GDM1 (cell line): Measurements from ENCODE around the gene TRRAP.
"Not testable (repeated sequence)": the region's sequence is repeated elsewhere in the genome, so short reads cannot be mapped to it uniquely, and the experiment has no call there.

ENCODE experiments used
- DNase-seq: peaks from one replicate; lab custom pipeline; 2025; lab: John Stamatoyannopoulos, UW

TRRAP gene

GRCh38 chr7:98878365-98879197 lies at the start of gene TRRAP:
TRRAP (plus strand) TSS chr7:98878532; CDS start chr7:98881151, 2,619 bp downstream.
- DNase-seq = peak; percentile 59

- no peak for DNase-seq
Observed at GRCh38 chr7:98830972-98831548, 47.3 kb upstream of the TRRAP start.

GRCh38 chr7:98831641-98832221 lies 46.6 kb upstream of the TRRAP start:
- DNase-seq = no peak

- no peak for DNase-seq
Observed at GRCh38 chr7:98833022-98833421, 45.3 kb upstream of the TRRAP start.

- no peak for DNase-seq
Observed at GRCh38 chr7:98834949-98835348, 43.4 kb upstream of the TRRAP start.

- DNase-seq = peak; percentile 4
Observed at GRCh38 chr7:98836811-98837629, 41.3 kb upstream of the TRRAP start.

GRCh38 chr7:98837630-98837972 lies 40.7 kb upstream of the TRRAP start:
- DNase-seq = no peak

GRCh38 chr7:98840096-98840495 lies 38.2 kb upstream of the TRRAP start:
- no peak for DNase-seq

GRCh38 chr7:98840722-98841121 lies 37.6 kb upstream of the TRRAP start:
- DNase-seq = no peak

GRCh38 chr7:98841179-98841997 lies 36.9 kb upstream of the TRRAP start:
- peak; percentile 21 for DNase-seq

- DNase-seq = not testable (repeated sequence)
Observed at GRCh38 chr7:98842552-98842951, 35.8 kb upstream of the TRRAP start.

- DNase-seq = no peak
Observed at GRCh38 chr7:98848918-98849317, 29.4 kb upstream of the TRRAP start.

GRCh38 chr7:98852826-98853225 lies 25.5 kb upstream of the TRRAP start:
- DNase-seq = no peak

GRCh38 chr7:98855610-98856422 lies 22.5 kb upstream of the TRRAP start:
- DNase-seq = no peak

- DNase-seq = no peak
Observed at GRCh38 chr7:98860071-98860470, 18.3 kb upstream of the TRRAP start.

- no peak for DNase-seq
Observed at GRCh38 chr7:98862203-98862602, 16.1 kb upstream of the TRRAP start.

GRCh38 chr7:98862716-98863420 lies 15.5 kb upstream of the TRRAP start:
- DNase-seq = no peak

- DNase-seq = no peak
Observed at GRCh38 chr7:98863601-98864000, 14.7 kb upstream of the TRRAP start.

- DNase-seq = no peak
Observed at GRCh38 chr7:98864731-98865453, 13.4 kb upstream of the TRRAP start.
